GM12891 (cell line): Measurements from ENCODE around the gene RRBP1.

ENCODE experiments used
- POLR2A ChIP-seq: IDR thresholded peaks from 2 replicates; pipeline ENCODE4 v1.6.1; 2011; ENCODE audit warnings: low read depth, low read length, control low read depth
- POLR2AphosphoS5 ChIP-seq: IDR thresholded peaks from 2 replicates; pipeline ENCODE4 v1.6.1; 2011; ENCODE audit warnings: low read depth, low read length, control low read depth
- SPI1 ChIP-seq: IDR thresholded peaks from 2 replicates; pipeline ENCODE4 v1.6.1; 2011; ENCODE audit warnings: low read depth, low read length, control low read depth
- TAF1 ChIP-seq: IDR thresholded peaks from 2 replicates; pipeline ENCODE4 v1.6.1; 2011; ENCODE audit warnings: low read depth, low read length, control low read depth

- TF ChIP-seq POLR2A: no peak
- no peak for TF ChIP-seq POLR2AphosphoS5
- no peak for TF ChIP-seq SPI1
- no peak for TF ChIP-seq TAF1
Observed at GRCh38 chr20:17657079-17657825, 24.8 kb downstream of the RRBP1 start.
